HFF-Myc (cell line): ENCODE data around the gene CLEC16A.

ENCODE experiments used
- DNase-seq: peaks from one replicate; pipeline ENCODE4 v3.0.0-alpha.2; 2011; ENCODE audit warnings: low read depth; ENCODE audit errors: extremely low read depth
- H3K4me3 ChIP-seq: replicated peaks from 2 replicates; pipeline ENCODE4 v1.5.1; 2011; ENCODE audit warnings: low read depth, mild to moderate bottlenecking, control low read depth, low read length
- CTCF ChIP-seq: IDR thresholded peaks from 2 replicates; pipeline ENCODE4 v1.5.1; 2012; ENCODE audit warnings: mild to moderate bottlenecking, low read depth, low read length, control low read depth; ENCODE audit errors: missing control alignments

The CLEC16A gene

GRCh38 chr16:11204513-11205047, 260.2 kb downstream of the CLEC16A start:
- DNase-seq: no peak
- no peak overlapping the region for H3K4me3 ChIP-seq
- TF ChIP-seq CTCF: no peak

- no peak for DNase-seq
- no peak overlapping the region for H3K4me3 ChIP-seq
- TF ChIP-seq CTCF: no peak
Observed at GRCh38 chr16:11205065-11205699, 260.8 kb downstream of the CLEC16A start.

GRCh38 chr16:11205754-11206581, 261.6 kb downstream of the CLEC16A start:
- H3K4me3 ChIP-seq: no peak overlapping the region
- TF ChIP-seq CTCF: no peak
- no peak for DNase-seq

- TF ChIP-seq CTCF: no peak
- H3K4me3 ChIP-seq: no peak overlapping the region
- DNase-seq: no peak
Observed at GRCh38 chr16:11207646-11208045, 263.3 kb downstream of the CLEC16A start.

- TF ChIP-seq CTCF: no peak
- no peak for DNase-seq
- H3K4me3 ChIP-seq: no peak overlapping the region
Observed at GRCh38 chr16:11208916-11209665, 264.7 kb downstream of the CLEC16A start.

GRCh38 chr16:11210260-11210659, 265.9 kb downstream of the CLEC16A start:
- no peak overlapping the region for H3K4me3 ChIP-seq
- no peak for TF ChIP-seq CTCF
- DNase-seq: no peak
